Breast epithelium (tissue), 4 donors: ENCODE data around the gene P2RY12. TPM values are rescaled to one million over a fixed set of nuclear protein-coding genes. Genes with fewer than 3 reads are reported as not detected.

ENCODE experiments used
- DNase-seq, 2 donors: peaks; one replicate each; pipeline ENCODE4 v3.0.0-alpha.2; 2019; ENCODE audit warnings: low spot score in 2 of 2
- H3K27ac ChIP-seq, 2 donors: fragments of 200-600 bp; sonication (generic) in 1 of 2; one replicate each; pipeline ENCODE4 v1.5.1; 2016 to 2019; ENCODE audit warnings: mild to moderate bottlenecking in 1 of 2
- H3K27me3 ChIP-seq, 2 donors: fragments of 200-600 bp; sonication (generic) in 1 of 2; one replicate each; pipeline versions ENCODE4 v1.5.1 to v1.6.0; 2017 to 2019; ENCODE audit warnings: control low read depth in 1 of 2, mild to moderate bottlenecking in 1 of 2
- H3K36me3 ChIP-seq: fragments of 200-600 bp; one replicate; pipeline ENCODE4 v1.5.1; 2019
- H3K4me1 ChIP-seq, 2 donors: fragments of 200-600 bp; sonication (generic); one replicate each; pipeline ENCODE4 v1.5.1; 2016 to 2019; ENCODE audit warnings: control low read depth in 1 of 2
- H3K4me3 ChIP-seq, 3 donors: fragments of 200-600 bp; sonication (generic); 1 replicate in 2 of 3; 2 replicates in 1 of 3; pipeline ENCODE4 v1.5.1; 2016 to 2019; ENCODE audit warnings: mild to moderate bottlenecking in 3 of 3, moderate library complexity in 2 of 3
- H3K9me3 ChIP-seq, 2 donors: fragments of 200-600 bp; sonication (generic) in 1 of 2; one replicate each; pipeline ENCODE4 v1.5.1; 2016 to 2019; ENCODE audit warnings: control low read depth in 1 of 2
- POLR2A ChIP-seq: fragments of 450-650 bp; IDR thresholded peaks from one replicate; pipeline ENCODE4 v1.6.1; 2016; ENCODE audit warnings: antibody characterized with exemption, mild to moderate bottlenecking, moderate library complexity
- POLR2AphosphoS5 ChIP-seq, 3 donors: sonication (generic); formaldehyde crosslinking; IDR thresholded peaks; one replicate each; pipeline ENCODE4 v1.6.1; 2017; ENCODE audit warnings: antibody characterized with exemption in 3 of 3
- intact Hi-C: fragments of 100-400 bp; cut with DNase I; formaldehyde crosslinking; loops from one replicate; pipeline ENCODE4 v1.15.1; 2023; ENCODE audit warnings: low total_unique reads
- total RNA-seq, 3 donors: library from RNA; depleted of rRNA; stranded (reverse); fragments of >200 nt; gene quantifications; one replicate each; pipeline ENCODE4 v1.1.0, GENCODE V29; 2016
- TF ChIP-seq, protein P1 (sequence below), 3 donors: fragments of 450-650 bp; IDR thresholded peaks; one replicate each; pipeline ENCODE4 v1.5.1; 2016 to 2017; ENCODE audit warnings: antibody characterized with exemption in 3 of 3, mild to moderate bottlenecking in 3 of 3, moderate library complexity in 3 of 3

The P2RY12 gene
- total RNA-seq, 3 donors from 2014 or later, result 3.6 to 9.0 (median 3.7) TPM

DNA sequence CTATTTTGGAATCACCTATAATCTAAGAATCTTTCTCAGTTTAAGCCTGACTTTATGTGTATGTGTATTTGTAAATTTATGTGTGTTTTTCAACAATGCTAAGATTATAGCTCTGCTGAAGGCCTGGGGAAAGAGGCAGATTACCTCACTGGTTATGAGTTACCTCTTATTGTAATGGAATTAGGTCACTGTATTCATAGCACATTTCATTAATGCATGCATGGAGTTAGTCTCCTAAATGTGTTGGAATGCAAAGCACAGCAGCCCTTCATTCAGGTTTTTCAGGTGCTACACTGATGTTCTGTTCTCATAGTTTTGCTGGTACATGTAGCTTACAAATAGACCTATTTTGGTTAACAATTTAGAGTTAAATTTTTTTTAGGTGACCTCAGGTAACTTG, 77.4 kb downstream of the P2RY12 start:
- Histone ChIP-seq H3K36me3 (no peaks in the 10 kb centered on the region), H3K4me1 (peaks cover 0 to 8% of the 10 kb centered on the region in 2 donors), H3K27me3 (no peaks in the 10 kb centered on the region), H3K27ac (peak overlapping the region in 1 of 2 donors; percentile 90), H3K9me3 (no peaks in the 10 kb centered on the region), H3K4me3 (no peak overlapping the region)
- TF ChIP-seq, protein P1, sequence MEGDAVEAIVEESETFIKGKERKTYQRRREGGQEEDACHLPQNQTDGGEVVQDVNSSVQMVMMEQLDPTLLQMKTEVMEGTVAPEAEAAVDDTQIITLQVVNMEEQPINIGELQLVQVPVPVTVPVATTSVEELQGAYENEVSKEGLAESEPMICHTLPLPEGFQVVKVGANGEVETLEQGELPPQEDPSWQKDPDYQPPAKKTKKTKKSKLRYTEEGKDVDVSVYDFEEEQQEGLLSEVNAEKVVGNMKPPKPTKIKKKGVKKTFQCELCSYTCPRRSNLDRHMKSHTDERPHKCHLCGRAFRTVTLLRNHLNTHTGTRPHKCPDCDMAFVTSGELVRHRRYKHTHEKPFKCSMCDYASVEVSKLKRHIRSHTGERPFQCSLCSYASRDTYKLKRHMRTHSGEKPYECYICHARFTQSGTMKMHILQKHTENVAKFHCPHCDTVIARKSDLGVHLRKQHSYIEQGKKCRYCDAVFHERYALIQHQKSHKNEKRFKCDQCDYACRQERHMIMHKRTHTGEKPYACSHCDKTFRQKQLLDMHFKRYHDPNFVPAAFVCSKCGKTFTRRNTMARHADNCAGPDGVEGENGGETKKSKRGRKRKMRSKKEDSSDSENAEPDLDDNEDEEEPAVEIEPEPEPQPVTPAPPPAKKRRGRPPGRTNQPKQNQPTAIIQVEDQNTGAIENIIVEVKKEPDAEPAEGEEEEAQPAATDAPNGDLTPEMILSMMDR (IDR thresholded peaks at IDR 0.05), result no peak
- no peak for TF ChIP-seq POLR2AphosphoS5 (IDR thresholded peaks at IDR 0.05)
- no peak for TF ChIP-seq POLR2A
- intact Hi-C loops, result no loop called here
- no peak for DNase-seq

DNA sequence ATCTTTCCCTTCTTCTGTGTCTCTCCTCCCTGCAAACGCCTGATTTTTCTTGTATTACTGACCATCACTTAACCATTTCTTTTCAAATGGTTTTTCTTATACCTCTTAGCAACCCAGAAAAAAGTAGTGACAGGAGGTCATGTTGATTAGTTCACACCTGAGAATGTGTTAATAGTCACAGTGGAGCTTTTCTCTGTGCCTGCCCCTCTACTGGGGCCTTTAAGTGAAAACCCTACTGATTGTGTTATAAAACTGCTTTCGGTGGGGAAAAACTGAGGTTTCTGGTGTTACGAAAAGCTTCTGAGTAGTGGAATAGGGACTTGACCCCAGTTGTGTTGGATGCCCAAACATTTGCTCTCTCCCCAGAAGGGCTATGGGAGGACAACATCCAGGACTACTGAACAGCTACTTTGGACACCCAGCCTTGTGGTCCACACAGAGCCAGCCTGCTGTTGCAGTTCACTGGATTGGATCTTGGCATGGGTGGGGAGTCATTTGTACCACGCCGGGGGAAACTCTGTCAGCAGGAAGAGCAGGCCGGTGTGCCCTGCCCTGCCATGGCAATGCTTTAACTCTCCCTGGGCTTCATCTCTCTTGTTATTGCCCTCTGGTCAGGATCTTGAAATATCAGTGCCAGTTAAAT, 78.3 kb downstream of the P2RY12 start:
- intact Hi-C loops, result no loop called here
- Histone ChIP-seq H3K4me1 (peaks cover 0 to 8% of the 10 kb centered on the region in 2 donors), H3K27ac (peak overlapping the region; percentile 85 to 90), H3K9me3 (no peaks in the 10 kb centered on the region), H3K4me3 (no peak overlapping the region), H3K36me3 (no peaks in the 10 kb centered on the region), H3K27me3 (no peaks in the 10 kb centered on the region)
- DNase-seq, result no peak
- TF ChIP-seq POLR2AphosphoS5 (IDR thresholded peaks at IDR 0.05) (no peak), POLR2A (no peak)
- TF ChIP-seq, protein P1 (IDR thresholded peaks at IDR 0.05), result no peak

DNA sequence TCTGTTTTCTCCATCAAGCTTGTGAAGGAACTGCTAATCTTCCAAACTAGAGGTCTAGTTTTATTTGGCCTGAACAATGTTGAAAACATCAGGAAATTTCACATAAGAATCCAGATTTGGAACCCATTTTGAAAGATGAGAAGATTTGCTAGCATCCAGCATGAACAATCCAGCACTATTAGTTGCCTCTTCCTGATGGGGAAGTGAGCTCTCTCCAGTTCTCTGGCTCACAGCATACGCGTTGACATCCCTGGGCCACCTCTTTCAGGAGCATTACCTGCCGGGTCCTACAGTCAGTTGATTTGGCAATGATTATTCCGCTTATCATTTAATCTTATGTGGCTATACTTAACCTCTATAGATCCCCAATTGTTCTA, 78.8 kb downstream of the P2RY12 start:
- H3K27me3 ChIP-seq, result no peaks in the 10 kb centered on the region
- TF ChIP-seq, protein P1 (IDR thresholded peaks at IDR 0.05), result no peak
- no peak for TF ChIP-seq POLR2AphosphoS5 (IDR thresholded peaks at IDR 0.05)
- TF ChIP-seq POLR2A, result no peak
- H3K4me3 ChIP-seq, result peak overlapping the region in 1 of 3 donors; percentile 29
- no peaks in the 10 kb centered on the region for H3K9me3 ChIP-seq
- peaks cover 0 to 8% of the 10 kb centered on the region in 2 donors for H3K4me1 ChIP-seq
- no peaks in the 10 kb centered on the region for H3K36me3 ChIP-seq
- no peak for DNase-seq
- intact Hi-C loops, result no loop called here
- H3K27ac ChIP-seq, result peak overlapping the region; percentile 85 to 90

DNA sequence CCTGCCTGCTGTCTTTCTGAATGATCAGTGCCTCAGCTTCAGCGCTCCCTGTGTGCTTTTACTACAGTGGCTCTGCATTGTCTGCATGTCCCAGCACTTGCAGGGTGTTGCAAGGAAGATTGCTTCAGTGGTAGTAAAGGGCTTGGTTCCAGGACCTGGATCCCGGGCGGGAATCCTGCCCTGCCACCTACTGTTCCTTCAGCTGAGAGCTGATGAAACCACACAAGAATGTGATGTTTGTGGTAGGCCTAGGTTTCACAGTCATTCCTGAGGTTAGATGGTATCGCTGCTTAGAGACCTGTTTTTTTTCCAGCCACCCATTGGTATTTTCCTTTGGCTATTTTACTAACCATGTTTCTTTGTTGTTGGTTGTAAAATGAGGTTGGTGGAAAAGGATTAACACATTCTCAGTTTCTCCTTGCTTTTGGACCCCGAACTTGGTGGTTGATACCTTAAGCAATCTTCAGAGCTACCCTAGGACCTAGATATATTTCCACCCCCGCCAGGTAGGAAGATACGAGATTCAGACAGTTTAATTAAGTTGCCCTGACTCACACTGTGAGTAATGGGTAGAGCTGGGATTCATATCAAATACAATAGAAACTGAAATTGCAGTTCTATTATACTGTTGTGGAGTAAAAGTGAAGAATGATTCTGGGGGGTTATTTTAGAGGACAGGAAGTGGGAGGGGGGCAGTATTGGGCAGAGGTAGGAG, 79.3 kb downstream of the P2RY12 start:
- peaks cover 0 to 8% of the 10 kb centered on the region in 2 donors for H3K4me1 ChIP-seq
- H3K9me3 ChIP-seq, result no peaks in the 10 kb centered on the region
- DNase-seq, result peak; percentile 84 to 93
- H3K4me3 ChIP-seq, result peak overlapping the region in 2 of 3 donors; percentile 21 to 36
- intact Hi-C loops, result no loop called here
- peak; percentile 69 to 84 (median 72) for TF ChIP-seq POLR2AphosphoS5 (IDR thresholded peaks at IDR 0.05)
- TF ChIP-seq POLR2A, result no peak
- TF ChIP-seq, protein P1 (IDR thresholded peaks at IDR 0.05), result no peak
- H3K27ac ChIP-seq, result peak overlapping the region; percentile 85 to 90
- no peaks in the 10 kb centered on the region for H3K36me3 ChIP-seq
- H3K27me3 ChIP-seq, result no peaks in the 10 kb centered on the region

DNA sequence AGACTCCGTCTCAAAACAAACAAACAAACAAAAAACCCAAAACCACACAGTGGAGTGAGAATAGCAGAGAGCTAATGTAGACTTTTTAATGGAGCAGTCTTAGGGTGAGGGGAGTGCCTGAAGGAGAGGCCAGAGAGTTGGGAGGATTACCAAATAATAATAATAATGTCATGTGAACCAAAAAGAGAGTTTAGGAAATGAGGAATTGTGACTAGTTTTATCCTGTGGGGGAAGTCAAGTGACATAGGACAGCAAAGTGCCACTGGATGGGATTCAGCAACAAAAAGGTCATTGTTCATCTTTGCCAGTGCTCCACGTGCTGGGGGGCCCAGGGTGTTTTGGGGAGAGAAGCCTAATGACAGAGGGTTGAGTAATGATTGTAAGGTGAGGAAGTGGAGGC, 80.8 kb downstream of the P2RY12 start:
- H3K4me3 ChIP-seq, result no peak overlapping the region
- no peaks in the 10 kb centered on the region for H3K36me3 ChIP-seq
- peaks cover 0 to 8% of the 10 kb centered on the region in 2 donors for H3K4me1 ChIP-seq
- intact Hi-C loops, result no loop called here
- no peak for DNase-seq
- TF ChIP-seq POLR2A, result no peak
- TF ChIP-seq, protein P1 (IDR thresholded peaks at IDR 0.05), result no peak
- no peak for TF ChIP-seq POLR2AphosphoS5 (IDR thresholded peaks at IDR 0.05)
- no peaks in the 10 kb centered on the region for H3K9me3 ChIP-seq
- H3K27me3 ChIP-seq, result no peaks in the 10 kb centered on the region
- no peak overlapping the region for H3K27ac ChIP-seq
